Activated CD8-positive, alpha-beta memory T cell treated with anti-CD3 and anti-CD28 coated beads for 36 hours (primary cell): ENCODE results near the gene KIAA1958. TPM values are rescaled to one million over a fixed set of nuclear protein-coding genes. Genes with fewer than 3 reads are reported as not detected.
"Not testable (repeated sequence)": the region's sequence is repeated elsewhere in the genome, so short reads cannot be mapped to it uniquely, and the experiment has no call there.

Source experiments
- CTCF ChIA-PET: fragments of 350-600 bp; sonication (Branson Sonifier 250); formaldehyde crosslinking; loops from one replicate; lab custom pipeline; 2021; ENCODE audit warnings: antibody characterized with exemption; lab: Charles Lee
- POLR2A ChIA-PET: fragments of 350-600 bp; sonication (Branson Sonifier 250); formaldehyde crosslinking; loops from one replicate; lab custom pipeline; 2021; ENCODE audit warnings: antibody characterized with exemption; lab: Charles Lee
- total RNA-seq, 2 experiments: library from RNA; stranded (reverse); gene quantifications; one replicate each; pipeline ENCODE4 v1.2.3, GENCODE V29; 2021

KIAA1958 gene
- total RNA-seq, 2 experiments from 2014 or later = 7.8 to 8.2 TPM

DNA sequence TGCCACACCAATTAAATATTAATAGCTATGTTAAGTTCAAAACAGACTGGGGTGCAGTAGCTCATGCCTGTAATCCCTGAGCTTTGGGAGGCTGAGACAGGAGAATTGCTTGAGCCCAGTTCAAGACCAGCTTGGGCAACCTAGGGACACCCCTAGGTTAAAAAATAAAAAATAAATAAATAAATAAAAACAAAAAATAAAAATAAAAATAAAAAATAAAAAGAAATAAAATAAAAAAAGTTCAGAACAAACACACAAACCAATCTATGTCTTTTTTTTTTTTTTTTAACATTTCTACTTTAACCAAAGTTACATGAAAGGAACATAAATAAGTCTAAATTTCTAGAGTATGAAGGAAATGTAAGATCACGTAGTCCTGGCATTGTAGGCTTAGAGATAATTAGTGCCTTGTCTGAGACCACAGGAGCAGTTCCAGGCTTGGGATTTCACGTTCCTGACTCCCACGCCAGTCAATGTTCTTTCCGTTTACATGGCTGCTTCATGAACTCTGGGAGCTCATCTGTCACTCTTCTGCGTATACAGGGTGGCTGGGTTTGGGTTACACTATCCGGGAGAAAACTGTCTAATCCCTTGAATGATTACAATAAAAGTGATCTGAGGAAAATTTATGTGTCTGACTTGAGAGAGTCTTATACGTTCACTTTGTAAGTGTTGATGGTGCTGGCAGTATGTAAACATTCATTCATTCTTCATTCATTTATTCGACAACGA is 85.2 kb downstream of the KIAA1958 start:
- CTCF ChIA-PET = no interaction called here
- POLR2A ChIA-PET = no interaction called here

DNA sequence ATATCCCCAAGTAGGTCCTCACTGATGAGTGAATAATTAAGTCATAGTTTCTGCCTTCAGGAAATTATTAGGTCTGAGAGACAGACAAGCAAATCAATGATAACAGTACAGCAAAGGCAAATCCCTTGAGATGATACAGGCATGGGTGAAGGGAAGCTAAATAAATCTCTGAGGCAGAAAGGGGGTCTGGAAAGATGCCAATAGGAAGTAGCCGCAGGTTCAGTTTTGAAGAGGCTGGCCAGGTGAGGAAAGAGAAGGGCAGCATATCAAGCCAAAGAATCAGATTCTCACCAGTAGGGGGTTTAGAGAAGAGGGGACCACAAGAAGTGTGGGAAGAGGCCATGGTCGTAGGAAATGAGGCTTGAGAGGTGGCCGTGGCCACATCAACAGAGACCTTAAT is 85.8 kb downstream of the KIAA1958 start:
- ChIA-PET CTCF (no interaction called here), POLR2A (no interaction called here)

DNA sequence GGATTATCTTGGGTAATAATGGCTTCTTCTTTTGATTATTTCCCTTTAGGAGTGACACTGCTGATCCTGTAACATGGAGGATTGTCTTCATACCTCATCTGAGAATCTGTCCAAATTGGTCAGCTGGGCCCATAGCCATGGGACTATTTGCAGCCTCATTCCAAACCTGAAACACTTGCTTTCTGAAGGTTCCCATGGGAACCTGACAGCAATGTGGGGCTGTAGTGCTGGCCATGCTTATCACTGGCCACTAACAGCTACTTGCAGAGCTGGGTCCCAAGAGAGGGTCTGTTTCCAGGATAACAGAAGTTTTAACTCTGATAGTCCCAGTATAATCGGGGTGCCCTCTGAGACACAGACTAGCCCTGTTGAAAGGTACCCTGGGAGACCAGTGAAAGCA is 87.4 kb downstream of the KIAA1958 start:
- ChIA-PET POLR2A (interaction anchor here (0.5 kb wide), 1 partner anchor 1035 kb away, joined by 4 read pairs; no protein-coding TSS in a partner anchor), CTCF (no interaction called here)

DNA sequence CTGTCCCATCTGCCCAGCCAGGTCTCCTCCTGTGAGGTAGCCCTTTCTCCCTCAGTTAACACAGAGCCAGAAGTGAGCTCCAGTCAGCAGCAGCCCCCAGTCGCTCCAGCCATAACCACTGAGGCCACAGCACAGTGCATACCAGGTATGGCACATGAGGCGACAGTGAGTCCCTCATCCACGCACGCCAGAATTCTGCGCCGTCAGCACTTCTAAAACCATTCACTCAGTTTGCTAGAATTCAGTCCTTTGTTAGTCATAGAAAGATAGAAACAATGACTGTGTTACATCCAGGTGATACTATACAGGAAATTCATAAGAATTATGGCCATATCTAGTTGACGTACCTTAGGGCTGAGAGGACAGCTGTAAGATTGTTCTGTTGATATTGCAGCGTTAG is 88.5 kb downstream of the KIAA1958 start:
- ChIA-PET POLR2A (no interaction called here), CTCF (no interaction called here)

DNA sequence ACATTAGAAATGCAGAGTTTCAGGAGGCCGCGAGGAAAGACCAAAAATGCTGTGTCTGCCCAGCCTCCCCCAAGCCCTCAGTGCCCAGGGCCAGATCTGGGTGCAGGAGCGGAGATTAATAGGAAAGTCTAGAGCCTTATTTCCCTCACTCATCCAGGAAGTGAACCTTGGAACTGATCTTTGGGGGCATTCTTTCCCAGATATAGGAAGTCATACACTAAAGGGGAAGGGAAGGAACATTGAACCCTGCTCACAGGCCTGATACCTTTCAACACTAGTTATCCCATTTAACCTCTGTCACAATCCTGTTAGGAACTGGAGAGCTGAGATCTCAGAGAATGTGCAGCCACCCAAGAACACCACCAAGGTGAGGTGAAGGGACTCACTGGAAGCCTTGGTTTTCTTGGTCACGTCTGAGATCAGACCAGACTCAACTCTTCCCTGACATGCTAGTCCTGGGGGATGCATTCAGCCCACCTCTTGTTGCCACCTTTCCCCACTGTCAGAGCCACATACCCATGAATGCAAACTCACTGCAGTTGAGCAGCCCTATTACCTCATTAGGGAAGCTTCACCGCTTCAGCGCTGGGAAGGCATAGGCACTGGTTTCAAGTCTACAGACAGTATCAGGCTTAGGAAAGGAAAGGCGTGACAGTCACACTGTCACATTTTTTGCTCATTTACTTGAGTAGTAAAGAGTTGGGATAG is 95.0 kb downstream of the KIAA1958 start:
- POLR2A ChIA-PET = no interaction called here
- CTCF ChIA-PET = interaction anchor here (0.6 kb wide), 1 partner anchor 205 kb away, joined by 3 read pairs; no protein-coding TSS in a partner anchor

DNA sequence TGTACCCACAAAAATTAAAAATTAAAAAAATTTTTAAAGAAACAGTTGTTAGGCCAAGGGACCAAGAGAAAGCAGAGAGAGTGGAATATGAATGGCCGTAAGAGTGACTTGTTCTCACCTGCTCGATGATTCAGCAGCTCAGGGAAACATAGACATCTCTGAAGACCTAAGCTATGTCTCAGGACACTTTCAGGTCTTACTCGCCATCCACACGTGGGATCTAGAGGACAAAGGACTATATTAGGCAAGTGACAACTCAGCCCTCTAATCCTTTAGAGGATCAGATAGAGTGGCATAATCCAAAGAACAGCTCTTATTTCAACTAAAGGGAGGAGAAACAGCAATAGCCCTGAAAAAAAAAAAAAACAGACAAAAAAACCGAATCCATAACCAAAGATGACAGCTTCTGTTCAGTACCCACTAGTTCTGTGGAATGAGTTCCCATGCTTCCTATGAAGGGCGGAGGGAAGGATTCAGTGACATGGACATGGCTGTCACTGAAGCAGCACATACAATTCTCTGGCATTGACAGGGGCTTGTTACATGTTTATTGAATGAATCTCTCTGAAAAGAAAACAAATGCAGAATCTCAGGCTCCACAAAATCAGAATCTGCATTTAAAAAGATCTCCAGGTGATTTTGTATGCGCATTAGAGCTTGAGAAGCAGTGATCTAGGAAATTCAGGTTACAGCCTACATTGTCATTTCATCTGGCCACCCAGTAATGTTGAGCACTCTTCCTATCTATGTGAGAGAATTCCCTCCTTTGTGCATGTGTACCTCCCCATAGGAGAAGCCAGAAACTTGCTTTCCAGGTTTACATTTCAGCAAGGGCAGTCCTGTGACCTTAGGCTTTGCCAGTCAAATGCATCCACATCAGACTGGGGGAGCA is 96.0 kb downstream of the KIAA1958 start:
- ChIA-PET CTCF (interaction anchor here (0.5 kb wide), 1 partner anchor 619 kb away, joined by 4 read pairs; no protein-coding TSS in a partner anchor), POLR2A (no interaction called here)

DNA sequence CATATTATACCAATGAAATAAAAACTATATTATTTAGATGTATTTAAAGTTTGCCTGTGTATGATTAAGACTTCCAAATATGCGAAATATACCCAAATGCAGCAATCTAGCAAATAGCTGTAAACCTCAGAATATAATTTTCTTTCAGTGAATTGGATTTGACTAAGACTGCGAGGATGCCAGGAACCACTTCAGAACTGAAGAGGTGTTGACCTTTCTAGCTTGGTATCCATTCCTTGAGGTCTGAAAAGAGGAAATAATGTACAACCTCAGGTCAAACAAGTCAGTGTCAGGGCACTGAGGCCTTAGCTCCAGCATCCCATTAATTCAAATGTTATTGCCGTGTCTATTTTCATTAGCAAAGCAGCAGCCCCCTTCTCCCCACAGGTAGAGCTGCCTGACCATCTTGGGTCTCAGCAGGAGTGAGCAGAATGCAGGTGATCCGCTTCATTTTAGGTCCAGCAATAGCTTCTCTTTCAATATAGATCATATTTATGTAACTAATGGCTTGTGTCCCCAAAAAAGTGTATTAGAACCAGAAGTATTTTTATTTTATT is 100.0 kb downstream of the KIAA1958 start:
- ChIA-PET CTCF (no interaction called here), POLR2A (no interaction called here)

DNA sequence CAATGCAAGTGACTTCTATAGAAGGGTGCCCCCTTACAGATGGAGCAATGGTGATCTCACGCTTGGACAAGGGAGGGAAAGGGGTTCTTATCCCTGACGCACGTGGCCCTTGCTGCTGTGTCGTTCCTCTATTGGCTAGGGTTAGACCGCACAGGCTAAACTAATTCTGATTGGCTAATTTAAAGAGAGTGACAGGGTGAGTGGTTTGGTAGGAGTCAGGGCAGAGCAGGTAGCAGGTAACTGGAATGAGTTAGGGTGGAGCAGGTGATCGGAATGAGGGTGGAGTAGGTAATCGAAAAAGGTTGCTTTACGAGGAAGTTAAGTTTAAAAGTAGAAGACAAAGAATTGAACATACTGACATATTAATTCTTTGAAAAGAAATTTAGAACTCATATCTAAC is 105.2 kb downstream of the KIAA1958 start:
- CTCF ChIA-PET, POLR2A ChIA-PET: not testable (repeated sequence)

DNA sequence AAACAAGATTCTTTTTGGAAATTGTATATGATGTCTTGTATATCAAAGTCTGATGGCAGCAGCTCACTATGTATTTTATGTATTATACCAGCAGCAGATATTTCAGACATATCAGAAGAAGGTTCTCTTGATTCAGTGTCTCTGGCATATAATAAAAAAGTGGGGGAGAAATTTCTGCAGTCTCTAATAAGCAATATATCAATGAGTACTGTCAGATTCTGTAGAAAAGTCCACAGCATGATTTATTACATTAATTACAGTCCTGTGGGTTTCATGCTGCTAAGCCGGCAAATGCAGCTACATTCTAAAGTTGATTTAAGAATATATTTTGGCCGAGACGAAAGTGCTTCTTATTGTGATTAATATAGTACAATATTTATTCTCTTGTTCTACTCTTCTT is 113.1 kb downstream of the KIAA1958 start:
- POLR2A ChIA-PET = no interaction called here

DNA sequence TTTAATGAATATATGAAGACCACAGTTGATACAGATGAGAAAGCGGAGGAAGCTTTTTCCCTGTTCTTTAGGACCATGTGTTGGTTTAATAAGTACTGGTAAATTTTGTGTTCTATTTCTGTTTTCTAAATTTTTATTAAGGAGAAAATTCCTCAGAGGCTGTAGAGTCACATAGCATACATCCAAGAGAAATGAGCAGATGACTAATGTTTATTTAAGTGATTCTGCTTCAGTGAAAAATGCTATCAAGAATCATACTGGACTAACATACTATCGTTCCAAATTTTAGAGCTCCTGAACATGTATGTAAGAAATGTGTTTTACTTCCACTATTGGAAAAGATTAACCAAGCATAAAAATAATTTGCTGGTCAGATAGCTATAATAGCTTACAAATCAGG is 115.0 kb downstream of the KIAA1958 start:
- POLR2A ChIA-PET = no interaction called here
- CTCF ChIA-PET = no interaction called here

More for the DNA sequence above, 113.1 kb downstream of the KIAA1958 start:
- CTCF ChIA-PET = no interaction called here

DNA sequence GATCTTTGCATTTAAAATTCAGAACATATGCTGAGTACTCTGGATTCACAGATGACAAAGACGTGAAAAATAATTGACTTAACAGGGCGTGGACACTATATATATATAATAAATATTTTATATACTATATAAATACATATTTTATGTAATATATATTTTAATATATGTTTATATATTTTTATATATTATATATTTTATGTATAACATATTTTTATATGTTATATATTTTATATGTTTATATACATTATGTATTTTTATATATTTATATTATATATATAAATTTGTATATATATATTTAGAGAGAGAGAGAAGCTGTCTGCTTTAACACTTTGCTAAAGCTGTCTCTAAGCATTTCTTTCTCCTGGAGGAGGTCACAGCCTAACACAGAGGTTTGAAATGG is 118.2 kb downstream of the KIAA1958 start:
- CTCF ChIA-PET = no interaction called here
- POLR2A ChIA-PET = no interaction called here

DNA sequence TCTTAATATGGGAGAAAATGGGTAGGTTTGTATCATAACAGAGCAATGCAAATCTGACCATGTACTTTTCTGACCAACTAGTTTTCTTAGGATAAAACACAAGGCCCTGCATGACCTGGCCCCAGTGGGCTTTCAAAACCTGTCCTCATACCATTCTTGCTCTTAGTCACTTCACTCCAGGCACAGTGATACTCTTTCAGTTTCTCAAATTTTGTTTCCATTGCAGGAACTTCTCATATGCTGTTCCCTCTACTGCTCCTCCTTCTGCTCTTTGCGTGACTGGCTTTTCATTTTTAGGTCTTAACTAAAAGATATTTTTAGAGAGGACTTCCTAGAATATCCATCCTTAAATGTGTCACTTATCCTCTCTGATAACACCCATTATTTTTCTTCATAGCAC is 118.9 kb downstream of the KIAA1958 start:
- CTCF ChIA-PET = no interaction called here
- POLR2A ChIA-PET = no interaction called here

DNA sequence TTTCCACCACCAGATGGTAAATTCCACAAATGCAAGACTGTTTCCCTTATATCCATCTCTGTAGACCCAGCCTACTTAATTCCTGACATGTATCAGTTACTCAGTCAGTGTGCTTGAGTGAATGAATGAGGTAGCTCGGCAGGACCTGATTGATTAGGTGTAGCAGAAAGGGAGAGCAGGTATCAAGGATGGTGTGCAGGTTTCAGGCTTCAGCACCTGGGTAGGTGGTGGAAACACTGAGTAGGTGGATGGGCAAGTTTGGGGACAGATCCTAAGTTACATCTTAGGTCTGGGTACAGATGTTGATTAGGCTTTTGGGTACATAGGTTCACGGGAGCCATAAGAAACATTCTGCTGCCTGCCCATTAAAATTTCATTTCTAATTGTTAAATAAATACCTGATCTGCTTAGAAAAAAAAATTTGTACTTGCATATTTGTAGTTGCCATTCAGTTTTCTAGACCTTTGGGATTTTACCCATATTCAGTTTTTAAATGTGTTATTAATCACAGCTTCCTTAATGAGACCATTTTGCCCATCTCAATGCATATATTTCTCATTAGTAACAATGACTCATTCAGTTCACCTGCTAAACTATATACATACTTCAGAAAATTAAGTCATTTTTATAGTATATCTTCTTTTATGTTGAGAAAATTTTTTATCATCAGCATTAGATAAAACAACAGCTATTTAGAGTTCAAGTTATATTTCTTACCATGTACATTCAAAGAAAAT is 119.5 kb downstream of the KIAA1958 start:
- POLR2A ChIA-PET = no interaction called here
- CTCF ChIA-PET = no interaction called here

DNA sequence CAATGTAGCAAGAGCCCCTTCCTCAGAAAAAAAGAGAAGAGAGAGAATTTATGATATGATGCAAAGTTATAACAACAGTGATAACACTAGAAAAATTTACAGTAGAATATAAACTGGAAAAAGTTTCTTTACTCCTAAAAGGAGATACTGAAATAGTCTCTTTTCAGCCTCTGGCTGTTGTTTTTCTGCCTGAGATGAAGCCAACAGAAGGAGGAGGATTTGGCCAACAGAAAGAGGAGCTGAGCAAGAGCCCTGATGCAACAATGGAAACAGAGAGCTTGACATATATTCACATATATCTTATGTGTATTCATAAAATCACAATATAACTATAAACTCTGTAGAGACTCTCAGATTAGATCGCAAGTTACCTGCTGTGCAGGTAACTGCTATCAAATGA is 122.2 kb downstream of the KIAA1958 start:
- CTCF ChIA-PET = no interaction called here
- POLR2A ChIA-PET = no interaction called here

DNA sequence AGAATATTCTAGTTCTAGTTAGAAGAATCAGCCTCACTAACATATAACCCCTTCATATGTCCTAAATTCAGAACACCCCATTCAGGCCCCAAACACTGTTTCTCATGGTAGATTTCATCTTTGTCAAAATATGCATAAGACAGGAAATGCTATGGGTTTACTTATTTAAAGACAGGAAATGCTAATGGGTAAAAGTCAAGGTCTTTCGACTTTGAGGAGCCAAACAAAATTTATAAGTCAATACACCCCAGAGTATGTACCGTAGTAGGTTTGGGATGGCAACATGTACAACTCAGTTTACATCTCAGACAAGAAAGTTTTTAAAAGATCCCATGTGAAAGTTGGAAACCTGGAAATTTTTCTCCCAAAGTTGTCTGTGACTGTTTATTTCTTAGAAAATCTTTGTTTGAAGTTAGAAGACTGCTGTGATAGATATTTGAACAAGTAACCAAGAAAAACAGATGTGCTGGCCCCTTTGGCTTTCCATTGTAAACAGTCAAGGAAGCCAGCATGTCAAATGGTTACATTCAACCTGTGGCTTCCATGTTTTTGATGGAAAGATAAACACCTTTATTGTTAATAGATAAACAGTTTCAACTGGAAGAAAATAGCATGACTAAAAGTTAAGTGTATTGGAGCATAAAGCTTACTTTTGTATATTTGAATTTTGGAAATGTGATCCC is 129.1 kb downstream of the KIAA1958 start:
- CTCF ChIA-PET = interaction anchor here (0.7 kb wide), 1 partner anchor 143 kb away, joined by 4 read pairs; no protein-coding TSS in a partner anchor
- POLR2A ChIA-PET = no interaction called here

DNA sequence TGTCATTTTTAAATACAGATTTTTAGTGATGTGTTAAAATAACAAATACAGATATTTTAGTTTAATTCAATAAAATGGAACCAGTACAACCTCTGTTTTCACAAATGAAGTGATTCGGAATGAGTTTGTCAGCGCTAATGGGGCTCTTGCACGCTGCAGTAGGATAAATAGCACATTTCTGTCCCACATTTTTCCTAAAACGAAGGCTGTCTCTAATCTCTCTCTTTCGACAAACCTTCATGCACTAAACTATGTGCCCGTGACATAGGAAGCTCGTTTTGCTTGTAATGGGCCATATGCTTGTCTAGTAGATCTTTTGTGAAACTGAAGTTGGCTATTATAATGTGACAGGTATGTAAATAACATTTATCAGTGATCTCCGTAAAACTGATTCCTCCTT is 130.7 kb downstream of the KIAA1958 start:
- ChIA-PET POLR2A (no interaction called here), CTCF (no interaction called here)

DNA sequence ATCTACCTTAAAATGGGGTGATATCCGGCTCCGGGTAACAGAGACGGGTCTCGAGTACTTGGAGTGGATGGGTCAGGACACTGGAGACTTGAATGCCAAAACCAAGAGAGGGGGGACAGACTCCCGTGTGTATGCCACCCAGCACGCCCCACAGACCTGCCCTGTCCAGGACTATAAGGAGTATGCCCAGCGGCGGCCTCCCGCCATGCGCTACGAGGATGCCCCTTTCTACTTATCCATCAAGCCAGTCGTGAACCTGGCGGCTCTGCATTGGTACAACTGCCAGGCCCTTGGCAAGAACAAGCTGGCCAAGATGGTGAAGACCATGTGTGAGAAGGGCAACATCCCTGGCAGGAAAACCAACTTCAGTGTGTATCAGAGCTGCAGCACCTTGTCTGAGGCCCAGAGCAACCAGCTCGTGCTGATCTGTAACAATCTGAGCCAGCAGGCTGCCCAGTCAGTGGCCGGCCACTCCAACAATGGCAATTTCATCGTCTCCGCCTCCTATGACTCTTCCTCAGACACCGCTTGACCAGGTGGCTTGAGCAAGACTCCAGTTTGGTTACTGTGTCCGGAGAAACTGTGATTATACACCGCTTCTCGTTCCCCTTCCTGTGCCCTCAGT is 131.9 kb downstream of the KIAA1958 start:
- ChIA-PET POLR2A (no interaction called here), CTCF (no interaction called here)

DNA sequence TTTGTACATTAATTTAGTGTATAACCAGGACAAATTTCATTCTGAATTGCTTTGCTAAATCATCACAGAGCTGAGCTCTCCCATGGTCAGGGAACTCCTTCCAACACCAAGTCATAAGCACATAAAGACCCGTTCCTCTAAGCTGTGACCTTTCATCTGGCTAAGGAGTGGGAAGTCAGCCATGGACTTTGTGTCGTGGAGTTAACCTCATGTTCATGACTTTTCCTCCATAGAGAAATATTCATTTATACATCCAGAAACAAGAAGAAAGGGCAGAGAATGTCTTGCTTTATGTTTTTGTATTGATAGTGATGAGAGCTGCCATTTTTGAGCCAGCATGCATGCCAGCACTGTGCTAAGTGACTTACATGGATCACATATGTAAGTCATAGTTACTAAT is 133.8 kb downstream of the KIAA1958 start:
- CTCF ChIA-PET = no interaction called here
- POLR2A ChIA-PET = no interaction called here
